NCI-H1417 (cell line): ENCODE data around the gene PAMR1.
"Not testable (repeated sequence)": the region's sequence is repeated elsewhere in the genome, so short reads cannot be mapped to it uniquely, and the experiment has no call there.

Experiments used
- DNase-seq, 3 experiments: peaks; one replicate each; lab custom pipeline; 2025; lab: John Stamatoyannopoulos, UW

PAMR1 gene, protein sequence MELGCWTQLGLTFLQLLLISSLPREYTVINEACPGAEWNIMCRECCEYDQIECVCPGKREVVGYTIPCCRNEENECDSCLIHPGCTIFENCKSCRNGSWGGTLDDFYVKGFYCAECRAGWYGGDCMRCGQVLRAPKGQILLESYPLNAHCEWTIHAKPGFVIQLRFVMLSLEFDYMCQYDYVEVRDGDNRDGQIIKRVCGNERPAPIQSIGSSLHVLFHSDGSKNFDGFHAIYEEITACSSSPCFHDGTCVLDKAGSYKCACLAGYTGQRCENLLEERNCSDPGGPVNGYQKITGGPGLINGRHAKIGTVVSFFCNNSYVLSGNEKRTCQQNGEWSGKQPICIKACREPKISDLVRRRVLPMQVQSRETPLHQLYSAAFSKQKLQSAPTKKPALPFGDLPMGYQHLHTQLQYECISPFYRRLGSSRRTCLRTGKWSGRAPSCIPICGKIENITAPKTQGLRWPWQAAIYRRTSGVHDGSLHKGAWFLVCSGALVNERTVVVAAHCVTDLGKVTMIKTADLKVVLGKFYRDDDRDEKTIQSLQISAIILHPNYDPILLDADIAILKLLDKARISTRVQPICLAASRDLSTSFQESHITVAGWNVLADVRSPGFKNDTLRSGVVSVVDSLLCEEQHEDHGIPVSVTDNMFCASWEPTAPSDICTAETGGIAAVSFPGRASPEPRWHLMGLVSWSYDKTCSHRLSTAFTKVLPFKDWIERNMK

DNA sequence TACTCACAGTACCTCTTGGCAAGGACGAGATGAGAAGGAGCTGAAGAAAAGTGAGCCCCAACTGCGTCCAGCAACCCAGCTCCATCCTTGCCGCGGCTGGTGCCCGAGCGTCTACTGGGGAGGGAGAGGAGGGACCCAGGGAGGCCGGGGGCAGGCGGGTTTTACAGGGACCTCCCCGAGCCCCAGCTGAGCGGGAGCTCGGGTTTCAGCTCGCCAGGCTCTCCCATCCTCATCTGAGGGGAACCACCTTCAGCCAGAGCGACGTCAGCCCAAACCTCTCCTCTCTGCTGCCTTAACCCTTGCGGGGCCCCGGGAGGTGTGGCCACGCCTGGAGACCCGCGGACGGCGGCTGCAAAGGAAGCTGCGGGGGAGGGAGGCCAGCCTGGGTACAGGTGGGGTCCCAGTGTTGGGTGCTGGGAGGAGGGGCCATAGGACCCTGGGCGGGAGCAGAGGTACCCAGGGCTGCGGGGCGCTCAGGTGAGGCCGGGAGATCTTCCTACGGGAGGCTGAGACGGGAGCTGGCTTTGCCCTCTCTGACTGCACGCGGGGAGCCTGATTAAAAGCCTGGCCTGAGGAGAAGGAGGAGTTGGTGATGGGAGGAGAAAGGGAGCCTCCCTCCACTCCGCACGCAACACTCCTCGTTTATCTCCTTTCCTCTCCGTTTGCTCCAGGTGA lies at the start of gene PAMR1:
PAMR1 (minus strand) TSS at position 116 of the 675 bp plus-strand sequence; CDS start at position 85, 31 bp downstream.
- peak in 1 of 3 experiments; percentile 53 for DNase-seq

DNA sequence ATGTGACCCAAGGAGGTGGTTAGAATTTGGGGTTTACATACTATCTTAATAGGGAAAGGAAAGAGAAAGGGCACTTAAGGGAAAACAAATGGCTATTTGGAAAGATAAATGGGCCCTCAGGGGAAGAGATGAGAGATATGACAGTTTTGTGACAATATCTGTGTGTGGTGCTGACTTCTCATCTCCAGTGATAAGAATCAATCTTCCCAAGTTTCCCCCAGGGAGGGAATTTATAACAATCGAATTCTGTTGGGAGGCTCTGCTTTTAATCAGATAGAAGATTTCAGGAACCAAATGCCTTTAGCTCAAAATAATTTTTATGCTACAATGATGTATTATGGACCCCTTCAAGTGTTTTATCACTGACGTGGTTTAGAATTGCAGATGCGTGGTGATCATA lies 46.3 kb upstream of the PAMR1 start:
- no peak for DNase-seq

DNA sequence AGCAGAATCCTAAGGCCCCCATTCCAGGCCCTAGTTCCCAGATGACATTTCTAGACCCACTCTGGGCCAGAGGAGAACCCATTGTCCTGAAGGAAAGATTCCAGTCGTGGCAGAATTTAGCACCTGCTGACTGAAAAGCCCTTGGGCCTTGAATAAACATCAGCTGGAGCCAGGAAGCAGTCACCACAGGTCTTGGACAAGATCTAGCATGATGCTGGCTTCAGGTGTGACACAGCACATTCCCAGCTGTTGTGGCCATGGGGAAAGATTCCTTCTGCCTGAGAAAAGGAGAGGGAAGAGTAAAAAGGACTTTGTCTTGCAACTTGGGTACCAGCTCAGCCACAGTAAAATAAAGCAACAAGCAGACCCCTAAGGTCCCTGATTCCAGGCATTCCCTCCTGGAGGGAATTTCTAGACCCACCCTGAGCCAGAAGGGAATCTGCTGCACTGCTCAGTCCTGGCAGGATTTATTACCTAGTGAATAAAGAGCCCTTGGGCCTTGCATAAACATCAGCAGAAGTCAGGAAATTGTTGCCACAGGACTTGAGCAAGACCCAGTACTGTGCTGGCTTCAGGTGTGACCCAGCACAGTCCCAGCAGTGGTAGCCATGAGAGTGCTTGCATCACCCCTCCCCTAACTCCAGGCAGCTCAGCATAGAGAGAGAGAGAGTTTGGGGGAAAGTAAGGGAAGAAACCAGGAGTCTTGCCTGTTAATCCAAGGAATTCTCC lies 42.5 kb upstream of the PAMR1 start:
- peak; percentile 6 to 46 (median 20) for DNase-seq

DNA sequence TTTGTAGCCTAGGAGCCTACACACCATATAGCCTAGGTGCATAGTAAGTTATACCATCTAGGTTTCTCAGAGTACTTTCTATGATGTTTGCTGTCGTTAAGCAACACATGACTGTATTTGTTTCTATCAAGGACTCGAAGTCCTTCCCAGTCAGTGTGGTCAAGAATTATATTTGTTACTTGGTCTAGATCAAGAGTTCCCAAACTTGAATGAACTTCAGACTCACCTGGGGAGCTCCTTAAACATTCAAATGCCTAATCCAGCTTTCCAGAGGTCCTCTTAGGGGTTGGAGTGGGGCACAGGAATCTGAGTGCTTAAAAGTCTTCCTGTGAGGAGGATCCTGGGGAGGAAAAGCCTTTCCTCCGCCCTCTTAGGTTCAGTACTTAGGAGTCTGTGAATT lies 41.5 kb upstream of the PAMR1 start:
- DNase-seq = no peak

DNA sequence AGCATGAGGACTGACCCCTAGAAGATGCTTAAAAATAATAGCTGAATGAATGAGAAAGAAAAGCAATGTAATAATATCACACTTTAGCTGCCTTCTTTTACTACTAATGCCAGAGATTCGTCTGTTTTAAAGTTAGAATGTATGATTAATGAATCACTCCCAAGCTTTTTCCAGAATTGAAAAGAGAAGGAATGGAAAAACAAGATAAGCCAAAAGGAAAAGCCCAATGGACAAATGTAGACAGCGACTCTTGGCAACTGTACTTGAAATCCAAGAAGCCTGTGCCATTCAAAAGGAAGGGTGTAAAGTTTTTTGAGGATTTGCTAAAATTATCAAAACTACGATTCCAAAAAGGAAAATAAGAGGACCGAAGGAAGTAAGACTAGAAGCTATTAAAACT lies 40.8 kb upstream of the PAMR1 start:
- DNase-seq = no peak

DNA sequence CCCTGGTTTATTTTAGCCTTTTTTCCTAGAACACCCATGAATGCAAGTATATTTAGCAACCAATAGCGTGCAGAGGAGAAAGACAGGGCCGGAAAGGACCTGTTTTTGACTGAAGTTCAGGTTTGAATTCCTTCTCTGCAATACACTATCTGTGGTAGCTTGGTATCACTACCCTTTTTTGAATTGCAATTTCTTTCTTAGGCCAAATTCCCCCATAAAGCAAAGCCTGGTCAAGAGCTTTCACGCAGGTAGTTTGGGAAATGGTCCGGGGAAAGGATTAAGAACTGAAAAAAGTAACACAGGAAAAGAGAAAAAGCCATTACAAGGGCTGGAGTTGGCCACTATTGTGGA lies 38.8 kb upstream of the PAMR1 start:
- DNase-seq = no peak

DNA sequence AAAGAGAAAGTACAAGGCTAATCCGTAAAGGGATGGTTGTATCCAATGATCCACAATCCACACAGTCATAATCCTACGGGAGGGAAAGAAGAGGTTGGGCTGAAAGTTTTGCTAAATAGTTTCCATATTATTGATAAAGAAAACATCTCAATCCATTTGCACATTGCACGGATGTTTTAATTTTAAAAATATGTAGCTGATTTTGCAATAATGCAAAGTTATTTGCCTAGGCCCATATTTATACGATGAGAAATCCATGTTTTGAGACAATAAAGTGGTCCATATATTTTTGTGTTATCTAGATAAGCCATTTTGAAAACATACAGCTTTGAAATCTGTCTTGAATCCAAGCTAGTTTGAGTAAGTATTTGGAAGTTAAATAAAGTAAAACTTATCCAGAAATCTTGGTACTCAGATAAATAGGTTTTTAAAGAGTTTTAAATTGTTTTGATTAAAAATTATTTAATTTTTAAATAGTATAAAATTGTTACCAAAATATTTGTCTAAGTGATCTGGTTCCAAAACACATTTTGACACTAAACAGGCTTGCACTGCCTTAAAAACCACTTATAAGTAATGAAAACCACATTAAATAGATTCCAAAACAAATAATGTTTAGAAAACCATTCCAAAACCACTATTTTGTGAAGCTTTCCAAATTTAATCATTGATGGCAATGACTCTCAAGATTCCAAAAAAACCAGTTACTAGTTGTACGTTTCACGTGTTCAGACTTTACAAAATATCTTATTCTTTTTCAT lies 38.2 kb upstream of the PAMR1 start:
- DNase-seq = no peak

DNA sequence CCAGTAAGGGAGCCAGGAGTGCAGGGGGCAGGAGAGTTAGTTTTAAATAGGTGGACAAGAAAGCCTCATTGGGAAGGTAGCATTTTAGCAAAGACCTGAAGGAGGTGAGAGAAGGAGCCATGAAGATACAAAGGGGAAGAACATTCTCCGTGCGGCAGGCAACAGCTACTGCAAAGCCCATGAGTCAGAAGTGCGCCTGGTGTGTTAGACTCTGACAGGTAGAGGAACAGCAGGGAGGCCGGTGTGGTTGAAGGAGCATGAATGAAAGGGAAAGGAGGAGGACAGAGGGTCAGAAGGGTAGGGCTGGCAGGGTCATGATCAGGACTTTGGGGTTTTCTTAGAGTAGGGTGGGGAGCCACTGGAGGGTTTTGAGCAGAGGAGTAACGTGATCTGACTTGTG lies 34.5 kb upstream of the PAMR1 start:
- no peak for DNase-seq

DNA sequence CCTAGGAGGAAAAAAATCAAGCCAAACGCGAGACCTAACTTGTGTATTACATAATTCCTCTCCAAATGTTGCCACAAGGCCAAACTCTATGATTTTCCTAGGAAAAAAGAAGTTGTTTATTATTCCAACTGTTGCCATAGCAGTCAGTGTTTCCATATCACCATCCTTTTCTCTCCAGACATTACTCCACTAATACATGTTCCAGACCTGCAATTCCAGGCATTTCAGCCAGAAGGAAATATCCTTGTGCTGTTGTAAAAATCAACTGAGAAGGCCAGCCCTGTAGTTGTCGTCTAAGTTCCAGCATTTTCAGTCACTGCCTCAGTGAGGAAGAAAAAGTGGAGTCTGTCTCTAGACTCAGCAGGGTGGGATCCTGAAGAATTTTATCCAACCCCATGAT lies 33.1 kb upstream of the PAMR1 start:
- no peak for DNase-seq

DNA sequence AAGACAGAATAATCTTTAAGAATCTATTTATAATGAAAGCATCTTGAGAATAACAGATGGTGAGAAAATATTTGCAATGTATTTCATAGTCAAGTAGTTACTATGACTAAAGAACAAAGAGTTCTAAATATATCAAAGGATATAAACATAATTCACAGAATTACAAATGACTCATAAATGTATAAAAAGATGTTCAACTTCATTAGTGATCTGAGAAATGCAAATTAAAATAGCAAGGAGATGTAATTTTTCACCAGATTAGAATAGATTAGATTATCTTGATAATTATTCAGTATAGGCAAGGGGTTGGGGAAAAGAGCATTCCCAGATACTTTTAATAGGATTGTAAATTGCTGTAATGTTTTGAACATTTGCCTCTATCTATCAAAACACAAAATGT lies 30.1 kb upstream of the PAMR1 start:
- no peak for DNase-seq

DNA sequence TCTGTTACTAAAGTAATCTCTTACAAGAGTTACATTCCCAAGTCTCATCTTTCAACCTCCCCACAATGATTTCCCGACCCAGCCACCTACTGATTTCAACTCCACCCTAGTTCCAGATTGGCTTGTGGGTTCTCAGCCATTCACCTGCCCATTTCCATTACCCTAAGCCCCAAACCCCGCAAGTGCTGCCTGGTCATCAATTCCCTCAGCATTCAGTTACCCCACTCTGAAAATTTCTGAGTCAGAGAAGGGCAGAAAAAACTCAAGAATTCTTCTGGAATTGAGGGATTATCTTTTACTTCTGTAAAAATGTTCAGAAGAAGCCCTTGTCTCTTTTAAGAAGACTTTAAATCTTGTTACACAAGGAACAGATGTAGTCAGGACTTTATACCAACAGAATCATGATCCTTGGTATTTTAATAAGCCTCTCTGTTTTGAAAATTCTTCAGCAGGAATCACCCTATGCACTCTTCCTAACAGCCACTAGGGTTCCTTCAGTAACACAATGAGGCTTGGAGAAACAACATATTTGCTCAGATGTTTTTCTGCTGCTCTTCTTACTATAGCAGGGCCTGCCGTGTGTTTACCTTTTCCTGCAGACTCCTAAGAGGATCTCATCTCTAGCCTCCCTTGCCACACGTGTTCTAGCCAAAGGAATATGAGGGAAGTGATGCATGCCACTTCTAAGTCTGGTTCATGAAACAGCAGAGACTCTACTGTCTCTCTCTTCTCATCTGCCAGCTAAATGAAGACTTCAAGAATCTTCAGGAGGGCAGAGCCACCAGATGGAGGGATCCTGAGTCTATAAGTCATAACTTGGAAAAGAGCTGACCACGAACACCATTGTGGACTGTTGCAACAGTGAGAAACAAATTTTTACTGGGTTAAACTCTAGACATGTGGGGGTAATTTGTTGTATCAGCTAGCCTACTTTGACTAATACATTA lies 29.3 kb upstream of the PAMR1 start:
- no peak for DNase-seq

DNA sequence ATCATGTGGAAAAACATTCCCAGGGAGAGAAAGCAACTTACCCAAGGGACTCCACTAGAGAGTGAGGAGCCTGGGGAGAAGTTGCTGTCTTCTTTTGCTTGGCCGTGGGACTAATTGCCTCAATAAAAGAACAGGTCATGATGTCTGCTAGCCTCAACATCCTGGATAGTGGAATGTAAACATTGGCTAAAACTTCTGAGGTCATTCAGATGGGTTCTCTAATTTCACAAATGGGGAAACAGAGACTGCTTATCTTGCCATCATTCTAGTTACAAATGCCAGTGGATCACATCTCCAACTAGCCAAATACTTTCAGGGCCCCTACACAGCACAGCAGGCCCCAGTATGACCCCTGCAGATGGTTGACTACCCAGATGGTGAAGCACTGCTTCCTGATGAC lies 28.4 kb upstream of the PAMR1 start:
- DNase-seq = no peak

DNA sequence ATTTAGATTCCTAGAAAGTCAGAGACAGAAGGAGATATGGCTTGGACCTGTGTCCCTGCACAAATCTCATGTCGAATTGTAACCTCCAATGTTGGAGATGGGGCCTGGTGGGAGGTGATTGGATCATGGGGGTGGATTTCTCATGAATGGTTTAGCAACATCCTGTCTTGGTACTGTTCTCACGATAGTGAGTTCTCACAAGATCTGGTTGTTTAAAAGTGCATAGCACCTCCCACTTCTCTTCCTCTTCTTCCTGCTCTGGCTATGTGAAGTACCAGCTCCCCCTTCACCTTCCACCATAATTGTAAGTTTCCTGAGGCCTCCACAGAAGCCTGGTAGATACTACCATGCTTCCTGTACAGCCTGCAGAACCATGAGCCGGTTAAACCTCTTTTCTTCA lies 27.6 kb upstream of the PAMR1 start:
- DNase-seq = no peak

DNA sequence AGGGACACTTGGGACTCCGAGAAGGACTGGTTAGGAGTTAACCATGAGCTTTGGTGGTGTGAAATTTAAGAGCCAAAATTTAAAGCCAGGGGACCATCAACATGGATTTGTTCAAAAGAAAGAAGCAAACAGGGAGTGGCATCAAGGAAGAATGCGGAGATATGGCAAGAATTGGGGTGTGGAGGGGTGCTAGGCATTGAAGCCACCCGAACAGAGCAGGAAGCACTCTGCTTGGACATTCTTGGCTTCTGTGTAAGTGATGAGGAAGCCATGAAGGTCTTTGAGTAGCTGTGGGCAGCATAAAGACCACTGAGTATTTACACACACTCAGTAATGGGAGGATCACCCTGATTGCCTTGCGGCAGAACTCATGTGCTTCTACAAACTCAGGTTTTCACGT lies 27.2 kb upstream of the PAMR1 start:
- no peak for DNase-seq

DNA sequence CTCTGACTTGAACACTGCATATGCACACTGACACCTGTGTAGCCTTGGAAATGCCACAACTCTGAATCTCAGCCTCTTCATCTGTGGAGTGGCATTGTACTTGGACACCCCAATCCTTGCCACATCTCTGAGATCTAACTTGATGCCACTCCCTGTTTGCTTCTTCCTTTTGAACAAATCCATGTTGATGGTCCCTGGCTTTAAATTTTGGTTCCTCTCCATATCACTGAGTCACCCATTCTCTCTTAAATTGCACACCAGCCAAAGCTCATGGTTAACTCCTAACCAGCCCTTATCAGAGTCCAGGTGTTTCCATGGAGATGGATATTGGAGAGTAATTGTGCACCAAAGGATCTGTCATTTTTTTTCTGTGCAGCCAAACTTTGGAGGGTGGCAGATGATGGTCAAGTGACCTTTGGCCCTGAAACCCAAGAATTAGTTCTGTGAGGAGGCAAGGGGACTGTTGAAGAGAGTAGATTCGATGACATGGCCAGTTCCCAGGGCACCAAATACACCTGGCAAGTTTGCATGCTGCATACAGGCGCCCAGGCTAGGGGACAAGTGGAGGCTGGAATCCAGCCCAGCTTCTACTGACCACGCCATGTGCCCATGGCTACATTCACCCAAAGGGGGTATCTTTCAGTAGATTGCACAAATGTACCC lies 25.1 kb upstream of the PAMR1 start:
- DNase-seq = no peak

DNA sequence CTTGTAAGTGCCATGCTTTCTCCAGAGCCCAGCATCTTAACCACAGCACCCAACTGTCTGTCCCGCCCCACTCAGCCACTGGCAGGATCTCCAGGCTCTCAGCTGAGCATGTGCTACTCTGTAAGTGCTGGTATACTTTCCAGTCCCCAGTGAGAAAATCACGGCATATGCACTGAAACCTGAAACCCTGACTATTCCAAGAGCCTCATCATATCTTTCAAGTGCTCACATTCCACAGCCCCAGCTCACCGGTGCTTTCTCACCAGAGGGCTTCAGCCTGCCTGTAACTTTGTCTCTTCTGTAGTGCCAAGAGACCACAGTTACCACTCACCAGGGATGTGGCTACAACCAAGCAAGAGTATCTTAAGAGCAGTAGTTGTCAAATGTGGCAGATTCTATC lies 24.4 kb upstream of the PAMR1 start:
- peak in 2 of 3 experiments; percentile 23 to 93 for DNase-seq

DNA sequence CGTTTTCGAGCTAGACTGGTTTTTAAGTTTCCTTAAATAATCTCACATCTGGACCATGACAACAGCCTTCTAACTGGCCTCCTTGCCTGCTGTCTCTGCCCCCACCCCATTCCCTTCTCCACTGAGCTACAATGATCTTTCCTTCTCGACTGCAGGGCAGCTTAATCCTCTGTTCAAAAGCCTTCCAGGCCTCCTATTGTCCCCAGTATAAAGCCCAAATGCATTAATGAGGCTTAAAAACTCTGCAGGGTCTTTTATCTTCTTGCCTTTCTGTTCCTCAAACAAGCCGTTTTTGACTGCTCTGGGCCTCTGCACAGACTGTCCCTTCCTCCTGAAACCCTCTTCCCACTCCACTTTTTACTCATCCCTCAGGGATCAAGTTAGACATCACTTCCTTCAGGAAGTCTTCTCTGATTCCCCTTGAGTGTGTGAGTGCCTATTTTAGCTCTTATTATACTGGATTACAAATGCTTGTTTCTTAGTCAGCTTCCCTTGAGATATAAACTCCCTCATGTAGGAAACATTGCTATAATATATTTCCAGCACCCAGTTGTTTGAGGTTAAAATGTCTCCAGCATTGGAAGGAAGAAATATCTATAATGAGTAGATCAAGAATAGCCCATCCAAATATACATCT lies 23.6 kb upstream of the PAMR1 start:
- no peak for DNase-seq

DNA sequence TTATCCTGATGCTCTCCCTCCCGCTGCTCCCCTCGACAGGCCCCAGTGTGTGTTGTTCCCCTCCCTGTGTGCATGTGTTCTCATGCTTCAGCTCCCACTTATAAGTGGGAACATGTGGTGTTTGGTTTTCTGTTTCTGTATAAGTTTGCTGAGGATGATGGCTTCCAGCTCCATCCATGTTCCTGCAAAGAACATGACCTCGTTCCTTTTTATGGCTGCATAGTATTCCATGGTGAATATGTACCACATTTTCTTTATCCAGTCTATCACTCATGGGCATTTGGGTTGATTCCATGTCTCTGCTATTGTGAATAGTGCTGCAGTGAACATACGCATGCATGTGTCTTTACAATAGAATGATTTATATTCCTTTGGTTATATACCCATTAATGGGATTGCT lies 22.6 kb upstream of the PAMR1 start:
- DNase-seq = not testable (repeated sequence)

DNA sequence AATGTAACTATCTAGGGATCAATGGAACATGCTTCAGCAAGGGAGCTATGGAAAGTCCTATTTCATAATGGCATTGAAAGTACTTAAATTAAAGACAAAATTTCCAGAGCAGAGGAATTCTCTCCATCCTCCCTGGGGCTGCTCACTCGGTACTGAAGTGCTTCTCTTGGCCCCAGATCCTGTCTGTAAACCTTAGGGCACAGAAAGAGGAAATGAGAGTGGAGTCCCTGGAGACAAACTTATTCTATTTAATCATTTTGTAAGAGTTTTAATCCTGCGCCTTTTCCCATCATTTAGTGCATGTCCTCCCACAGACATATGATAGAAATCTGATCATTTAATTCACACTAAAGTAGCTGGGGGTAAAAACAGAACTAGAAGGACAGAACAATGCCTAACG lies 20.9 kb upstream of the PAMR1 start:
- no peak for DNase-seq
